Activated naive CD8-positive, alpha-beta T cell treated with anti-CD3 and anti-CD28 coated beads, Interleukin-2, amount 50 U/mL, for 24 hours (primary cell): ENCODE results near the gene MACROD1.

Experiments used
- ATAC-seq: fragments of 150-1000 bp; cut with Tn5 transposase; one replicate; pipeline ENCODE4 v1.10.0; 2021
- DNase-seq: peaks from one replicate; pipeline ENCODE4 v3.0.0; 2021
- H3K27ac Mint-ChIP-seq: one replicate; pipeline ENCODE4 v1.8.0; 2021; ENCODE audit warnings: mild to moderate bottlenecking, mixed read lengths
- H3K27me3 Mint-ChIP-seq: one replicate; pipeline ENCODE4 v1.8.0; 2021; ENCODE audit warnings: mixed read lengths
- H3K36me3 Mint-ChIP-seq: one replicate; pipeline ENCODE4 v1.8.0; 2021; ENCODE audit warnings: low read depth, mixed read lengths
- H3K4me1 Mint-ChIP-seq: one replicate; pipeline ENCODE4 v1.8.0; 2021; ENCODE audit warnings: mixed read lengths
- H3K4me3 Mint-ChIP-seq: one replicate; pipeline ENCODE4 v1.8.0; 2021; ENCODE audit warnings: mild to moderate bottlenecking, moderate library complexity, mixed read lengths
- H3K9me3 Mint-ChIP-seq: one replicate; pipeline ENCODE4 v1.8.0; 2021; ENCODE audit warnings: mixed read lengths

MACROD1 gene

GRCh38 chr11:64201543-64201942 lies 35.6 kb upstream of the MACROD1 start:
- no peak for DNase-seq
- no peak for ATAC-seq
- Mint-ChIP-seq H3K27ac (no peak overlapping the region), H3K36me3 (peaks cover 81% of the 10 kb centered on the region), H3K9me3 (no peaks in the 10 kb centered on the region), H3K4me3 (no peak overlapping the region), H3K4me1 (peaks cover 35% of the 10 kb centered on the region), H3K27me3 (no peaks in the 10 kb centered on the region)

GRCh38 chr11:64198511-64198910 lies 32.6 kb upstream of the MACROD1 start:
- H3K27me3 Mint-ChIP-seq = no peaks in the 10 kb centered on the region
- H3K27ac Mint-ChIP-seq = no peak overlapping the region
- H3K4me3 Mint-ChIP-seq = no peak overlapping the region
- DNase-seq (no peak), ATAC-seq (no peak)
- H3K36me3 Mint-ChIP-seq = peaks cover 83% of the 10 kb centered on the region
- no peaks in the 10 kb centered on the region for H3K9me3 Mint-ChIP-seq
- H3K4me1 Mint-ChIP-seq = peaks cover 11% of the 10 kb centered on the region

GRCh38 chr11:64196626-64197025 lies 30.7 kb upstream of the MACROD1 start:
- no peak for ATAC-seq
- H3K4me1 Mint-ChIP-seq = peaks cover 19% of the 10 kb centered on the region
- peaks cover 80% of the 10 kb centered on the region for H3K36me3 Mint-ChIP-seq
- H3K27me3 Mint-ChIP-seq = no peaks in the 10 kb centered on the region
- no peaks in the 10 kb centered on the region for H3K9me3 Mint-ChIP-seq
- H3K27ac Mint-ChIP-seq = no peak overlapping the region
- H3K4me3 Mint-ChIP-seq = no peak overlapping the region
- no peak for DNase-seq

- Mint-ChIP-seq H3K4me3 (no peak overlapping the region), H3K36me3 (peaks cover 64% of the 10 kb centered on the region), H3K9me3 (no peaks in the 10 kb centered on the region), H3K4me1 (peaks cover 44% of the 10 kb centered on the region), H3K27ac (no peak overlapping the region), H3K27me3 (no peaks in the 10 kb centered on the region)
- no peak for ATAC-seq
- DNase-seq = no peak
Measured at GRCh38 chr11:64192434-64192833, 26.5 kb upstream of the MACROD1 start.

- peaks cover 60% of the 10 kb centered on the region for H3K4me1 Mint-ChIP-seq
- no peak overlapping the region for H3K4me3 Mint-ChIP-seq
- ATAC-seq (no peak), DNase-seq (peak; percentile 43)
- H3K36me3 Mint-ChIP-seq = peaks cover 26% of the 10 kb centered on the region
- H3K27ac Mint-ChIP-seq = no peak overlapping the region
- no peaks in the 10 kb centered on the region for H3K9me3 Mint-ChIP-seq
- peaks cover 6% of the 10 kb centered on the region for H3K27me3 Mint-ChIP-seq
Measured at GRCh38 chr11:64186492-64187165, 20.7 kb upstream of the MACROD1 start.

GRCh38 chr11:64185693-64186491 lies 20.0 kb upstream of the MACROD1 start, which contains the start of gene STIP1:
Gene STIP1, plus strand, starts transcription at chr11:64186171. Its CDS starts 91 bp downstream, at chr11:64186262.
- H3K9me3 Mint-ChIP-seq = no peaks in the 10 kb centered on the region
- H3K4me1 Mint-ChIP-seq = peaks cover 61% of the 10 kb centered on the region
- peak within 1 kb of the TSS; percentile 98 for H3K27ac Mint-ChIP-seq
- ATAC-seq = peak; percentile 93
- H3K27me3 Mint-ChIP-seq = peaks cover 6% of the 10 kb centered on the region
- H3K36me3 Mint-ChIP-seq = peaks cover 26% of the 10 kb centered on the region
- peak; percentile 99 for DNase-seq
- H3K4me3 Mint-ChIP-seq = peak within 1 kb of the TSS; percentile 94

- Mint-ChIP-seq H3K4me1 (peaks cover 56% of the 10 kb centered on the region), H3K27me3 (peaks cover 6% of the 10 kb centered on the region), H3K4me3 (peak overlapping the region; percentile 94), H3K36me3 (peaks cover 22% of the 10 kb centered on the region), H3K27ac (peak overlapping the region; percentile 98), H3K9me3 (no peaks in the 10 kb centered on the region)
- ATAC-seq (no peak), DNase-seq (no peak)
Measured at GRCh38 chr11:64185175-64185692, 19.3 kb upstream of the MACROD1 start.

- Mint-ChIP-seq H3K9me3 (no peaks in the 10 kb centered on the region), H3K27ac (no peak overlapping the region), H3K36me3 (peaks cover 16% of the 10 kb centered on the region), H3K27me3 (peaks cover 6% of the 10 kb centered on the region), H3K4me1 (peaks cover 49% of the 10 kb centered on the region), H3K4me3 (peak overlapping the region; percentile 94)
- no peak for ATAC-seq
- DNase-seq = no peak
Measured at GRCh38 chr11:64183890-64184289, 18.0 kb upstream of the MACROD1 start.

- peaks cover 5% of the 10 kb centered on the region for H3K27me3 Mint-ChIP-seq
- ATAC-seq = no peak
Measured at GRCh38 chr11:64181506-64182411, 15.8 kb upstream of the MACROD1 start.

GRCh38 chr11:64180891-64181290 lies 15.0 kb upstream of the MACROD1 start:
- no peaks in the 10 kb centered on the region for H3K9me3 Mint-ChIP-seq
- peaks cover 4% of the 10 kb centered on the region for H3K27me3 Mint-ChIP-seq
- H3K27ac Mint-ChIP-seq = no peak overlapping the region
- peaks cover 55% of the 10 kb centered on the region for H3K4me1 Mint-ChIP-seq
- H3K4me3 Mint-ChIP-seq = no peak overlapping the region
- DNase-seq (no peak), ATAC-seq (no peak)
- H3K36me3 Mint-ChIP-seq = peaks cover 8% of the 10 kb centered on the region

More at GRCh38 chr11:64181506-64182411, 15.8 kb upstream of the MACROD1 start:
- no peaks in the 10 kb centered on the region for H3K9me3 Mint-ChIP-seq
- H3K4me1 Mint-ChIP-seq = peaks cover 56% of the 10 kb centered on the region
- peaks cover 8% of the 10 kb centered on the region for H3K36me3 Mint-ChIP-seq
- peak; percentile 61 for DNase-seq
- no peak overlapping the region for H3K27ac Mint-ChIP-seq
- H3K4me3 Mint-ChIP-seq = peak overlapping the region; percentile 25

- Mint-ChIP-seq H3K9me3 (no peaks in the 10 kb centered on the region), H3K27me3 (no peaks in the 10 kb centered on the region), H3K27ac (no peak overlapping the region), H3K4me1 (peaks cover 42% of the 10 kb centered on the region), H3K4me3 (no peak overlapping the region), H3K36me3 (peaks cover 3% of the 10 kb centered on the region)
- ATAC-seq (no peak), DNase-seq (no peak)
Measured at GRCh38 chr11:64178951-64179639, 13.2 kb upstream of the MACROD1 start.

- Mint-ChIP-seq H3K27ac (no peak overlapping the region), H3K4me1 (peaks cover 34% of the 10 kb centered on the region), H3K27me3 (no peaks in the 10 kb centered on the region), H3K4me3 (no peak overlapping the region), H3K36me3 (peaks cover 4% of the 10 kb centered on the region), H3K9me3 (no peaks in the 10 kb centered on the region)
- DNase-seq = no peak
- ATAC-seq = no peak
Measured at GRCh38 chr11:64178203-64178602, 12.3 kb upstream of the MACROD1 start.

GRCh38 chr11:64176751-64177150 lies 10.8 kb upstream of the MACROD1 start:
- Mint-ChIP-seq H3K4me3 (no peak overlapping the region), H3K9me3 (no peaks in the 10 kb centered on the region), H3K27ac (no peak overlapping the region), H3K36me3 (peaks cover 4% of the 10 kb centered on the region), H3K27me3 (no peaks in the 10 kb centered on the region), H3K4me1 (peaks cover 24% of the 10 kb centered on the region)
- DNase-seq (no peak), ATAC-seq (no peak)
